ENCODE data around the gene WDR86. TPM values are rescaled to one million over a fixed set of nuclear protein-coding genes. Genes with fewer than 3 reads are reported as not detected.

The WDR86 gene
- total and polyA plus RNA-seq, 7 experiments from 2014 or later: 0.24 to 9.7 (median 2.3) TPM; not detected in 3

- ChIA-PET POLR2A (no interaction called here), CTCF (no interaction called here)
- H3K4me1 ChIP-seq (ENCODE audit: control insufficient read depth in 2 of 2, insufficient read depth in 2 of 2, low read length in 2 of 2): peaks cover 4 to 21% of the 10 kb centered on the region in 2 donors
- Mint-ChIP-seq H3K9me3 (no peaks in the 10 kb centered on the region), H3K27me3 (peaks cover 5 to 30% (median 9%) of the 10 kb centered on the region in 5 donors), H3K4me1 (peaks cover 6 to 12% (median 8%) of the 10 kb centered on the region in 7 donors), H3K4me3 (no peak overlapping the region), H3K27ac (no peak overlapping the region), H3K36me3 (no peaks in the 10 kb centered on the region)
- H3K27ac ChIP-seq (ENCODE audit: low read depth, low read length): no peak overlapping the region
- H3K4me3 ChIP-seq (ENCODE audit: low read length): no peak overlapping the region
- DNase-seq (no peak), ATAC-seq (no peak)
- no peaks in the 10 kb centered on the region for H3K36me3 ChIP-seq (ENCODE audit: control insufficient read depth in 2 of 3, insufficient read depth in 3 of 3, low read length in 3 of 3)
- H3K9me3 ChIP-seq (ENCODE audit: control insufficient read depth in 2 of 3, low read length in 3 of 3): no peaks in the 10 kb centered on the region
- intact Hi-C loops (cut with micrococcal nuclease): loop anchor here in 1 of 2 donors (5.0 kb wide), 1 partner anchor 38 kb away; no protein-coding TSS in a partner anchor
- H3K27me3 ChIP-seq (ENCODE audit: control insufficient read depth in 2 of 2, insufficient read depth in 2 of 2, low read length in 2 of 2): peaks cover 0 to 8% of the 10 kb centered on the region in 2 donors
Measured at GRCh38 chr7:151405588-151405987, 4.2 kb downstream of the WDR86 start.

DNA sequence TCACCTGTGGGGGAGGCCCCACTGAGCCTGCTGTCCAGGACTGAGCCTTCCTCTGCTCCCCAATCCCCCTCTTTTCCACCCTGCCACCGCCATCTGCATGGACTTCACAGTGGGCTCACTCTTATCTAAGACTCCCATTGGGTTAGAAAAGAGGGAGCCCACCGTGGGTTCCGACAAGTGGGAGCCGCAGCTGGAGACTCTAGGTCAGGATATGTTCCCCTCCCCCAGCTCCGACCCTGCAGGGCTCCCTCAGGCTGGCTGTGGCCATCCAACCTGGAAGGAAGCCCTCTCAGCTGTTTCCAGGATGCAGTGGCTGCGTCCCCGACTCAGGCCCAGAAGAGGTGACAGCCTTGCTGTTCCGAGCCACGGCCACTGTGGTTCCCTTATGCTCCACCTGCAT is 4.8 kb downstream of the WDR86 start:
- CTCF ChIA-PET: no interaction called here
- POLR2A ChIA-PET: no interaction called here

GRCh38 chr7:151404216-151405011 is 5.4 kb downstream of the WDR86 start:
- no peaks in the 10 kb centered on the region for H3K36me3 Mint-ChIP-seq
- Histone ChIP-seq H3K9me3 (ENCODE audit: control insufficient read depth in 2 of 3, low read length in 3 of 3) (no peaks in the 10 kb centered on the region), H3K4me1 (ENCODE audit: control insufficient read depth in 2 of 2, insufficient read depth in 2 of 2, low read length in 2 of 2) (peaks cover 4 to 11% of the 10 kb centered on the region in 2 donors), H3K27ac (ENCODE audit: low read depth, low read length) (no peak overlapping the region), H3K27me3 (ENCODE audit: control insufficient read depth in 2 of 2, insufficient read depth in 2 of 2, low read length in 2 of 2) (peaks cover 0 to 8% of the 10 kb centered on the region in 2 donors), H3K36me3 (ENCODE audit: control insufficient read depth in 2 of 3, insufficient read depth in 3 of 3, low read length in 3 of 3) (no peaks in the 10 kb centered on the region), H3K4me3 (ENCODE audit: low read length) (no peak overlapping the region)
- intact Hi-C loops (cut with micrococcal nuclease): loop anchor here in 1 of 2 donors (5.0 kb wide), 1 partner anchor 37 kb away; no protein-coding TSS in a partner anchor
- POLR2A ChIA-PET: no interaction called here
- CTCF ChIA-PET: no interaction called here
- ATAC-seq: peak; percentile 25
- peaks cover 5 to 12% (median 8%) of the 10 kb centered on the region in 7 donors for H3K4me1 Mint-ChIP-seq
- H3K4me3 Mint-ChIP-seq: no peak overlapping the region
- no peaks in the 10 kb centered on the region for H3K9me3 Mint-ChIP-seq
- no peak for DNase-seq
- H3K27ac Mint-ChIP-seq: no peak overlapping the region
- H3K27me3 Mint-ChIP-seq: peaks cover 4 to 26% (median 8%) of the 10 kb centered on the region in 5 donors

More for the DNA sequence above, 4.8 kb downstream of the WDR86 start:
- peaks cover 4 to 16% of the 10 kb centered on the region in 2 donors for H3K4me1 ChIP-seq (ENCODE audit: control insufficient read depth in 2 of 2, insufficient read depth in 2 of 2, low read length in 2 of 2)
- H3K9me3 ChIP-seq (ENCODE audit: control insufficient read depth in 2 of 3, low read length in 3 of 3): no peaks in the 10 kb centered on the region
- DNase-seq (no peak), ATAC-seq (no peak)
- peaks cover 0 to 8% of the 10 kb centered on the region in 2 donors for H3K27me3 ChIP-seq (ENCODE audit: control insufficient read depth in 2 of 2, insufficient read depth in 2 of 2, low read length in 2 of 2)
- Mint-ChIP-seq H3K4me1 (peaks cover 5 to 12% (median 8%) of the 10 kb centered on the region in 7 donors), H3K27me3 (peaks cover 4 to 26% (median 8%) of the 10 kb centered on the region in 5 donors), H3K27ac (no peak overlapping the region), H3K9me3 (no peaks in the 10 kb centered on the region), H3K4me3 (no peak overlapping the region), H3K36me3 (no peaks in the 10 kb centered on the region)
- no peak overlapping the region for H3K4me3 ChIP-seq (ENCODE audit: low read length)
- intact Hi-C loops (cut with micrococcal nuclease): loop anchor here in 1 of 2 donors (5.0 kb wide), 1 partner anchor 38 kb away; no protein-coding TSS in a partner anchor
- H3K27ac ChIP-seq (ENCODE audit: low read depth, low read length): no peak overlapping the region
- H3K36me3 ChIP-seq (ENCODE audit: control insufficient read depth in 2 of 3, insufficient read depth in 3 of 3, low read length in 3 of 3): no peaks in the 10 kb centered on the region

GRCh38 chr7:151403764-151404163 is 6.1 kb downstream of the WDR86 start:
- POLR2A ChIA-PET: no interaction called here
- Mint-ChIP-seq H3K4me3 (no peak overlapping the region), H3K36me3 (no peaks in the 10 kb centered on the region), H3K4me1 (peaks cover 3 to 9% (median 4%) of the 10 kb centered on the region in 7 donors), H3K9me3 (no peaks in the 10 kb centered on the region), H3K27ac (no peak overlapping the region), H3K27me3 (peaks cover 3 to 22% (median 5%) of the 10 kb centered on the region in 5 donors)
- ATAC-seq (no peak), DNase-seq (no peak)
- no peaks in the 10 kb centered on the region for H3K9me3 ChIP-seq (ENCODE audit: control insufficient read depth in 2 of 3, low read length in 3 of 3)
- no peak overlapping the region for H3K27ac ChIP-seq (ENCODE audit: low read depth, low read length)
- peaks cover 0 to 6% of the 10 kb centered on the region in 2 donors for H3K27me3 ChIP-seq (ENCODE audit: control insufficient read depth in 2 of 2, insufficient read depth in 2 of 2, low read length in 2 of 2)
- CTCF ChIA-PET: no interaction called here
- H3K4me3 ChIP-seq (ENCODE audit: low read length): no peak overlapping the region
- H3K36me3 ChIP-seq (ENCODE audit: control insufficient read depth in 2 of 3, insufficient read depth in 3 of 3, low read length in 3 of 3): no peaks in the 10 kb centered on the region
- intact Hi-C loops (cut with micrococcal nuclease): no loop called here
- H3K4me1 ChIP-seq (ENCODE audit: control insufficient read depth in 2 of 2, insufficient read depth in 2 of 2, low read length in 2 of 2): peaks cover 4 to 5% of the 10 kb centered on the region in 2 donors

- POLR2A ChIA-PET: no interaction called here
- intact Hi-C loops (cut with micrococcal nuclease): no loop called here
- Mint-ChIP-seq H3K4me3 (no peak overlapping the region), H3K9me3 (peaks cover 0 to 6% (median 0%) of the 10 kb centered on the region in 11 donors), H3K27me3 (peaks cover 0 to 12% (median 0%) of the 10 kb centered on the region in 5 donors), H3K4me1 (peaks cover 0 to 11% (median 4%) of the 10 kb centered on the region in 7 donors), H3K36me3 (no peaks in the 10 kb centered on the region), H3K27ac (no peak overlapping the region)
- Histone ChIP-seq H3K27ac (ENCODE audit: low read depth, low read length) (no peak overlapping the region), H3K4me1 (ENCODE audit: control insufficient read depth in 2 of 2, insufficient read depth in 2 of 2, low read length in 2 of 2) (no peaks in the 10 kb centered on the region), H3K4me3 (ENCODE audit: low read length) (no peak overlapping the region), H3K27me3 (ENCODE audit: control insufficient read depth in 2 of 2, insufficient read depth in 2 of 2, low read length in 2 of 2) (no peaks in the 10 kb centered on the region), H3K36me3 (ENCODE audit: control insufficient read depth in 2 of 3, insufficient read depth in 3 of 3, low read length in 3 of 3) (no peaks in the 10 kb centered on the region), H3K9me3 (ENCODE audit: control insufficient read depth in 2 of 3, low read length in 3 of 3) (peaks cover 0 to 6% (median 0%) of the 10 kb centered on the region in 3 experiments)
- DNase-seq (no peak), ATAC-seq (no peak)
- CTCF ChIA-PET: interaction anchor here (0.7 to 1.5 kb wide), 2 partner anchors 26 to 46 kb away, joined by 3 to 7 read pairs; no protein-coding TSS in a partner anchor
Measured at GRCh38 chr7:151402029-151402835, 7.6 kb downstream of the WDR86 start.

GRCh38 chr7:151400626-151401315 is 9.1 kb downstream of the WDR86 start:
- H3K36me3 Mint-ChIP-seq: no peaks in the 10 kb centered on the region
- peaks cover 0 to 2% (median 0%) of the 10 kb centered on the region in 5 donors for H3K27me3 Mint-ChIP-seq
- H3K36me3 ChIP-seq (ENCODE audit: control insufficient read depth in 2 of 3, insufficient read depth in 3 of 3, low read length in 3 of 3): no peaks in the 10 kb centered on the region
- ChIA-PET POLR2A (no interaction called here), CTCF (interaction anchor here (0.6 to 1.1 kb wide), 2 partner anchors 32 to 360 kb away, joined by 3 read pairs; no protein-coding TSS in a partner anchor)
- no peak overlapping the region for H3K4me3 Mint-ChIP-seq
- no peak overlapping the region for H3K27ac ChIP-seq (ENCODE audit: low read depth, low read length)
- H3K9me3 ChIP-seq (ENCODE audit: control insufficient read depth in 2 of 3, low read length in 3 of 3): peaks cover 0 to 8% (median 0%) of the 10 kb centered on the region in 3 experiments
- intact Hi-C loops (cut with micrococcal nuclease): no loop called here
- ATAC-seq (peak; percentile 41), DNase-seq (no peak)
- peak overlapping the region in 1 of 9 donors; percentile 55 for H3K27ac Mint-ChIP-seq
- H3K4me1 ChIP-seq (ENCODE audit: control insufficient read depth in 2 of 2, insufficient read depth in 2 of 2, low read length in 2 of 2): no peaks in the 10 kb centered on the region
- peaks cover 0 to 6% (median 0%) of the 10 kb centered on the region in 11 donors for H3K9me3 Mint-ChIP-seq
- no peaks in the 10 kb centered on the region for H3K27me3 ChIP-seq (ENCODE audit: control insufficient read depth in 2 of 2, insufficient read depth in 2 of 2, low read length in 2 of 2)
- no peak overlapping the region for H3K4me3 ChIP-seq (ENCODE audit: low read length)
- H3K4me1 Mint-ChIP-seq: peaks cover 0 to 11% (median 4%) of the 10 kb centered on the region in 7 donors

All from naive thymus-derived CD4-positive, alpha-beta T cell (primary cell).